GM10847 (cell line): ENCODE data around the gene B4GALNT4.

ENCODE experiments used
- POLR2A ChIP-seq: IDR thresholded peaks from 2 replicates; pipeline ENCODE4 v1.6.1; 2011; ENCODE audit not compliant: insufficient read length; ENCODE audit errors: extremely low read depth

B4GALNT4 gene

DNA sequence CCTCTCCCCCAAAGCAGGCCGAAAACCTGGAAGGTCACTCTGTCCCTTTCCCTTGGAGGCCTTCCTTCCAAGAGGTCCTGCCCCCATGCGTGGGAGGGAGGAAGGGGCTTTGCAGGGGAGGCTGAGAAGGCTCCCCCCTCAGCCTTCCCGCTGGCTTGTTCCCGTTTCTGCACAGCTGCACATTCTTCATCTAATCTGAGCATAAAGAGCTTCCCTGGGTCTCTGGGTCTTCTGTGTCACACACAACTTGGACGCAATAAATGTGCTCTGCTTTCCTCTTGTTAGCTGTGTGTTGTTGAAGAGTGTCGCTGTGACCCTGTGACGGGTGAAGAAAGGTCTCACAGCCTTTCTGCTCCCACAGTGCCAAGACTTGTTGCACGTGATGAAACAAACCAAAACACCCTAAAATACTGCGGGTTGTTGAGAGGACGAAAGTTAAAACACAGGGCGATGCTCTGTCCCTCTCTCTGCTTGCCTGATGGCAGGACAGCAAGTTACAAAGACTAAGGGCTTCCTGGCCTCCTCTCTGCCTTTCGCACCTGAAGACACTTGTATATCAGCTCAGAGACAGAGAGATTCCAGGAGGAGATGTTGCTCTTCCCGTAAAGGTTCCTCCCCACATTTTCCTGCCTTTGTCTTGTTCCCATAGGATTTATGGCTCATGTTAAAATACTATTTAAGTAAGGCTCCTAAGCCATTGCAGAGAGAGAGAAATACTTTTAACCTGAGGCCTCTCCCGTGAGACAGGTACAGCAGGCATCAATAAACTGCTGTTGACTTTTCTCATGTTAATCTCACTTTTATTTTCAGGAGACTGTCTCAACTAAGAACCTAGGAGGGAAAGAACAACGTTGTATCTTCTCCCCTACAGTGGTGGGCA lies 33.3 kb upstream of the B4GALNT4 start:
- no peak for TF ChIP-seq POLR2A

DNA sequence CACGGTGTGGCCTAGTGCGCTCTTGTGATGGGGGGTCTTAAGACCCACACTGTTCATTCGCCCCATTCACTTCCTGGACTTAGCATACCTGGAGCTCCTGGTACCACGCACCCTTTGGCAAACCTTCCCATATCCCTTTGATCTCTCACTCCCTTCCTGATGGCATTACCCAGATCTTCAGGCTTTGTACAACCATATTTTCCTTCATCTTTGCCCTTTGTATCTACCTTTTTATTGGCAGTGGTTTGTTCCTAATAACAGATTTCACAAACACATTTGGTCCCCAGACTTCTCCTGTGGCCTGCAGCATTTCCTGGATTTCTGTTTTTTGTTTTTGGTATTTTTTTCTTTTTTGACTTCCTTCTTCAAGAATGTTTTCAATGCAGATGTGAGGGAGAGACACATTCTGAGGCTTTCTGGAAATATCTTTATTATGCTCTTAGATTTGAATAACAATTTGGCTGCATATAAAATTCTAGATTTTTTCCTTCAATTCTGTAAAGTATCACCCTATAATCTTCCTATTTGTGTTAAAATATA lies 32.6 kb upstream of the B4GALNT4 start:
- TF ChIP-seq POLR2A: no peak

GRCh38 chr11:337711-338110 lies 31.6 kb upstream of the B4GALNT4 start:
- TF ChIP-seq POLR2A: no peak

DNA sequence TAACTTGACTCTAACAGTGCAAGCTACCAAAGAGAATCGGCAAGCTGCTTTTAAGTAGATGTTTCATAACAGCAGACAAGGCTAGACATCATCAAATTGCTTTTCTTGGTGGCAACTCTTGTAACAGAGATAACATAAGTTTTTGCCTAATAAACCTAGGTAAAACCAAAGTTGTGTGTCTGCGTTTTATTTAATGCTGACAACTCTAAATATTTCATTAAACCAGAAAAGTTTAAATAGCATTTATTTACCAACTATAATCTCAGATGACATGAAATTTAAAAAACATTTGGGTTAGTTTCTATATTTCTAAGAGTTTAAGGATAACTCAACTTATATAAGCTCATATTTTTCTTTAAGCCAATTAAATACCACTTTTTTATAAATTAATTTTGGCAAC lies 29.3 kb upstream of the B4GALNT4 start:
- TF ChIP-seq POLR2A: no peak

- no peak for TF ChIP-seq POLR2A
These were observed 28.5 kb upstream of the B4GALNT4 start for GRCh38 chr11:340539-341512.

- TF ChIP-seq POLR2A: no peak
These were observed 27.0 kb upstream of the B4GALNT4 start for GRCh38 chr11:342328-342727.

GRCh38 chr11:344836-345578 lies 24.3 kb upstream of the B4GALNT4 start:
- TF ChIP-seq POLR2A: no peak

- TF ChIP-seq POLR2A: no peak
These were observed 22.8 kb upstream of the B4GALNT4 start for GRCh38 chr11:346529-346928.

- TF ChIP-seq POLR2A: no peak
These were observed 18.5 kb upstream of the B4GALNT4 start for GRCh38 chr11:350723-351255.

DNA sequence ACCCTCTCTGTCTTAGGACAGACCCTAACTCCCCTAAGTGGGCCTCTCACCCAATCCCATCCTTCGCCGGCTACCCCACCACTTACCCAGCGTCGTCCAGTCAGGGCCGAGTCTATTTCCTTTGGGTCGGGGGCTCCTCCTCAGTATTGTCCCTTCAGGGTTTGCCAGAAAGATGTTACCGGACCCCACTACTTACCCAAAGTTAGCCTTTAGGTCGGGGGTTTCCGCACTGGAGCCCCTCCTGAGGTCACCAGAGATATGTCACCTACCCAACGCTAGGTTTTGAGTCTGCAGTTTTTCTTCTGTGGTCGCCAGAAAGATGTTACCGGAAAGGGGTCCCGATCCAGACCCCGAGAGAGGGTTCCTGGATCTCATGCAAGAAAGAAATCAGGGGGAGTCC lies 17.9 kb upstream of the B4GALNT4 start:
- no peak for TF ChIP-seq POLR2A

- no peak for TF ChIP-seq POLR2A
These were observed 16.8 kb upstream of the B4GALNT4 start for GRCh38 chr11:352456-353031.

- no peak for TF ChIP-seq POLR2A
These were observed 16.0 kb upstream of the B4GALNT4 start for GRCh38 chr11:353179-353873.

- peak; percentile 55 for TF ChIP-seq POLR2A
These were observed 13.5 kb upstream of the B4GALNT4 start for GRCh38 chr11:355581-356458.

- TF ChIP-seq POLR2A: no peak
These were observed 12.7 kb upstream of the B4GALNT4 start for GRCh38 chr11:356610-357009.
